Measurements from ENCODE around the gene NPFFR2.
"Not testable (repeated sequence)": the region's sequence is repeated elsewhere in the genome, so short reads cannot be mapped to it uniquely, and the experiment has no call there.

Gene NPFFR2

GRCh38 chr4:72031868-72032608 lies at the start of gene NPFFR2:
NPFFR2 (plus strand) TSS chr4:72032000; CDS start chr4:72128592, 96,592 bp downstream.
- DNase-seq: no peak

- no peak for DNase-seq
These were observed 39.1 kb upstream of the NPFFR2 start for GRCh38 chr4:71992571-71993312.

DNA sequence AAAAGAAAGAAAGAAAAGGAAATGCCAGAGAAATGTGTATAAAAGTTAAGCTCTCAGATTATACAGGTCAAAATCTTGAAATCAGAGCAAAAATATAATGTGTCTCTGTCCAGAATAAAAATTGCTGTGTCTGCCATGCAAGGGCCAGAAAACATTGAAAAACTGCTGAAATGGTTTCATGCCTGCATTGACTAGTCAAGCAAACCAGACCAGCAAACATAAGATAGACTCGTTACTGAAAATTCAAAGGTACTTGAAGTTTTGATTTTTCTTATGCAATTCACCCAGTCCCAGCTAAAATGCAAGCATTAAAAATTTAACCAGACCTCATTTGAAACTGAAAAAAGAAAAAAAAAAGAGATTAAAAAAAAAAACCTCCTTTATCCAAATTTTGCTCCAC lies 37.2 kb upstream of the NPFFR2 start:
- no peak for DNase-seq

- DNase-seq: no peak
These were observed 36.5 kb upstream of the NPFFR2 start for GRCh38 chr4:71995297-71995696.

DNA sequence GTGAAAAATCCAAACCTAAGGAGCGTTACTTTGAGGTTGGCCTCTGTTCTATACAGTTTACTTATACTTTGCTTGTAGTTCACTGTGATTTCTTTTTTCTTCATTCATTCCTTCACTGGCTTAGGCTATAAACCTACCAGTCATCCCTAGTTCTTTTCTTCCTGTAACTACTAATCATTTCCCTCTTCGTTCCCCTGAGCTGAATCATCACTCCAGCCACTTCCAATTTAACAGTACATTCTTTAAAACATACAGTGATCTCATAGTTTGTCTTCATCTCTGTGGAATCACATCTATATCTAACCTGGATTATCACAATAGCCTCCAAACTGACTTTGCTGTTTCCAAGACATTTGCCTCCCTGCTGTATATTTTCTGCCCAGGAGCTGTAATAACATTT lies 25.2 kb upstream of the NPFFR2 start:
- DNase-seq: no peak

- DNase-seq: no peak
These were observed 19.9 kb upstream of the NPFFR2 start for GRCh38 chr4:72011906-72012305.

DNA sequence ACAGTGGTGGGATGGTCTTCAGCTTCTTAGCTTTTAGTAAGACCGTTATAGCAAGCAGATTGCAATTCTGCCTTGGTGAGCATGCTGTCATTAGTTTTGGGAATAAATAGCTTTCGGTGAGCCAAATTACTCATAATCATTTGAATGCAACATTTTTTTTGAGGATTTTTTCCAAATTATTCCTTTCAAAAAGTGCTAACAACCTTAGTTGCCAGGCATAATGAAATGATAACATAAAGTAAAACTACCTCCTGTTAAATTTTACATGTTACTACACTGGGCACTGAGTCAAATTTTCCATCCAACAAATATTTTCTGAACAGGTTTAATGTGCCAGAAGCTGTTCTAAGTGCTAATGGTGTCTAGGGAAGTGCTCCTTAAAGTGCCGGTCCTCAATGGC lies 15.8 kb upstream of the NPFFR2 start:
- no peak for DNase-seq

DNA sequence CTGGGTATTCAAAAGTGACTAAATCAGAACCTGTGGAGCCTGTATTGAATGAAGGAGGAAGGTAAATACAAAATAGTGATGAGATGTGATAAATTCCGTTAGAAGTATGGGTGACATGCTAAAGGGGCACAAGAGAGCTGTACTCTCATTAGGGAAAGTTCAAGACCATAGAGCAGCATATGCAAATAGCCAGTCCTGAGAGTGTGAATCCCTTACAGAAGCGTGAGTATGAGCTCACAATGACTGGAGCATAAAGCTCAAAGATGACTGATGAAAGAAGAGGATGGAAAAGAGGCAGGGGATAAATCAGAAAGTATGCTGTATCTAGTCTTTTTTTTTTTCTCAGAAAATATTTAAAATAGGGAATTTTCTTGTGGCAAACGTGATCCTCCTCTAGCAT lies 12.1 kb upstream of the NPFFR2 start:
- DNase-seq: no peak

DNA sequence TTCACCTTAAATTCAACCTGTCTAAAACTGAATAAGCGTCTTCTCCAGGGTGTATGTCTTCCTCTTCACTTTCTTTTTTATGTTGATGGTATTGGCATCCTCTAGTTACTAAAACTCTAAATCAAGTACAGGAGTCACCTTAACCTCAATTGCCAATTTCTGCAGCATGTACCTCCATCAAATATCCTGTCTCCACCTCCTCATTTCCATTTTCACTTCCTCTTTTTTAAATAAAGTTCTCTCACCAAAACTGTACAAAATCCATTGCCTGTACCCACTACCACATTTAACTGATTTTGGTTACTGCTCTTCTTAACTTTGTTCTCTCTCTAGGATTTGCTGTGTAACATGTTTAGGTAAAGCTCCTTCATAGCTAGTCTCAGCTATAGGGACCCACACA lies 9.2 kb upstream of the NPFFR2 start:
- DNase-seq: no peak

DNA sequence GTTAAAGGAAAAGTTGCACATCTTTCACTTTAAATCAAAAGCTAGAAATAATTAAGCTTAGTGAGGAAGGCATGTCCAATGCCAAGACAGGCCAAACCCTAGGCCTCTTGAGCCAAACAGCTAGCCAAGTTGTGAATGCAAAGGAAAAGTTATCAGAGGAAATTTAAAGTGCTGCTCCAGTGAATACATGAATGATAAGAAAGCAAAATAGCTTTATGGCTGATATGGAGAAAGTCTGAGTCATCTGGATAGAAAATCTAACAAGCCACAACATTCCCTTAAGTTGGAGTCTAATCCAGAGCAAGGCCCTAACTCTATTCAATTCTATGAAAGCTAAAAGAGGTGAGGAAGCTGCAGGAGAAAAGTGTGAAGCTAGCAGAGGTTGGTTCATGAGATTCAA lies 23.8 kb downstream of the NPFFR2 start:
- DNase-seq: no peak

DNA sequence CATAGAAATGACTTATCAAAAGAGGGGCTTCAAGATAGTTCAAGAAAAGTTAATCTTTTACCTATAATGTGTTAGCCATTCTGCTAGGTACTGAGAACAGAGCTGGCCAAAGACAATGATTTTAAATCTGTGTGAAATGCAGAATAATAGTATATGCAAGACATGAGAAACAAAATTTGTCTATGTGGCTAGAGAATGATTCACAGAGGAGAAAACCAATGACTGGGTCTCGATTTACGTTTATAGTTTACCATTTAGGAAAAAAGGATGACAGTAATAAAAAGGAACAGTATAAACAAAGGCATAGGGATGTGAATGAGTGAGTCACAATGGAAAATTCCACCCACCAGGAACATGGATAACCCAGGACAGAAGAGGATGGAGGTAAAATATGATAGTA lies 31.9 kb downstream of the NPFFR2 start:
- no peak for DNase-seq

GRCh38 chr4:72067051-72067450 lies 35.3 kb downstream of the NPFFR2 start:
- no peak for DNase-seq

GRCh38 chr4:72073816-72074215 lies 42.0 kb downstream of the NPFFR2 start:
- no peak for DNase-seq

DNA sequence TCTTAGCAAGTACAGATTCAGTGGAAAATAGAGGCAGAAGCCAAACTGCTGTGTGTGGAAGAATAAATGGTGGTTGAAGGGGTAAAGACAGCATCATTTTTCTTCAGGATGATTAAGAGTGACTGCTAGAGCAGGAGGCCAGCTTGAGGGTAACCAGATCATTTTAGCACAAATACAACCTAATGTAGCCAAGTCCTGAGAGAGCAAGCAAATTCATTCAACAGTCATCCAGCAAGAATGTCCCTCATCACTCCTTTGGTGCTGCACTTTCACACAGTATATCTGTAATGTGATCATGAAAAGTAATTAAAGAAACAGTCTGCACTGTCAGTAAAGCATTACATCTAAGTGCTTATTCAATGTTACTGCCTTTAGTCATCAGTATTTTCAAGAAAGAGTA lies 44.8 kb downstream of the NPFFR2 start:
- no peak for DNase-seq

- no peak for DNase-seq
These were observed 45.5 kb downstream of the NPFFR2 start for GRCh38 chr4:72077346-72077745.

- no peak for DNase-seq
These were observed 52.8 kb downstream of the NPFFR2 start for GRCh38 chr4:72084587-72085011.

DNA sequence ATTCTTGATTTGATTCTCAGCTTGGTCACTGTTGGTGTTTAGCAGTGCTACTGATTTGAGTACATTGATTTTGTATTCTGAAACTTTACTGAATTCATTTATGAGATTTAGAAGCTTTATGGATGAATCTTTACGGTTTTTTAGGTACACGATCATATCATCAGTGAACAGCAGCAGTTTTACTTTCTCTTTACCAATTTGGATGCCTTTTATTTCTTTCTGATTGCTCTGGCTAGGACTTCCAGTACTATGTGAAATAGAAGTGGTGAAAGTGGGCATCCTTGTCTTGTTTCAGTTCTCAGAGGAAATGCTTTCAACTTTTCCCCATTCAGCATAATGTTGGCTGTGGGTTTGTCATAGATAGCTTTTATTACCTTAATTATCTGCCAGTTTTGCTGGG lies 58.8 kb downstream of the NPFFR2 start:
- not testable (repeated sequence) for DNase-seq

DNA sequence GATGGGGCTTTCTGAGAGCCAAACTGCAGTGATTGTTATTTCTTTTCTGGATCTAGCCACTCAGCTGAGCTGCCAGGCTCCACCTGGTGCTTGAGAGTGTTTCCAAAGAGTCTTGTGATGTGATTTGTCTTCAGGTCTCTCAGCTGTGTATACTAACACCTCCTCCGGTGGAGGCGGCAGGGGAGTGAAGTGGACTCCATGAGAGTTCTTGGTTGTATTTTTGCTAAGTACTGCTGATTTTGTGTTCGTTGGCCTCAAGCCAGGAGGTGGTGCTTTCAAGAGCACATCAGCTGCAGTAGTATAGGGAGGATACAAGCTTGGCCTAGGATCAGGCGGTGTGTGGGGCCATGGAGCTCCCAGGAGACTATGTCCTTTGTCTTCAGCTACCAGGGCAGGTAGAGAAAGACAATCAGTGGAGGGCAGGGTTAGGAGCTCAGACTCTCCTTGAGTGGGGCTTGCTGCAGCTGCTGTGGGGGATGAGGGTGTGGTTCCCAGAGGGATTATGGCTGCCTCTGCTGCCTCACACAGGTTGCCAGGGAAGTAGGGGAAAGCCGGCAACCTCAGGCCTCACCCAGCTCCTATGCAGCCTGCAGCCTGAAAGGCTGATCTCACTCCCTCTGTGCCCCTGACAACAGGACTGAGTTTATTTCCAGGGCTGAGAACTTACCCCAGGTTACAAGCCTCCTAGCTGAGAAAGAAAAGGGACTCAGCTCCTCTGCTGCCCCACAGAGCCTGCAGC lies 62.4 kb downstream of the NPFFR2 start:
- no peak for DNase-seq

- DNase-seq: no peak
These were observed 75.7 kb downstream of the NPFFR2 start for GRCh38 chr4:72107456-72107855.

DNA sequence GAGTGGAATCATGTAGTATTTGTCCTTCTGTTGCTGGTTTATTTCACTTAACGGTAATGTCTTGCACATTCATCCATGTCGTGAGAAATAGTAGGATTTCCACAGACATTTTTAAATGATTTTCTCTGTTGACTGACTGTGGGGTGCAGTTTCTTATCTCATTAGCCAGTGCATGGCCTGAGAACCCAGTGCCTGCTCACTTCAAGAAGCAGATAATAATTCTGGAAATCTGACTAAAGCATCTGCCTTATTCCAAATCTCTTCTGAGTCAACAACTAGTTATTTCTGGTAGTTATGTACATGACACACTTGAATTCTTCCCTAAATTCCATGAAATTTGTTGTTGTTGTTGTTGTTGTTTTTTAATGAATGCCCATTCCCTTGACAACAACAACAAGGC lies 77.6 kb downstream of the NPFFR2 start:
- DNase-seq: no peak

GRCh38 chr4:72109959-72110497 lies 78.2 kb downstream of the NPFFR2 start:
- DNase-seq: no peak

DNA sequence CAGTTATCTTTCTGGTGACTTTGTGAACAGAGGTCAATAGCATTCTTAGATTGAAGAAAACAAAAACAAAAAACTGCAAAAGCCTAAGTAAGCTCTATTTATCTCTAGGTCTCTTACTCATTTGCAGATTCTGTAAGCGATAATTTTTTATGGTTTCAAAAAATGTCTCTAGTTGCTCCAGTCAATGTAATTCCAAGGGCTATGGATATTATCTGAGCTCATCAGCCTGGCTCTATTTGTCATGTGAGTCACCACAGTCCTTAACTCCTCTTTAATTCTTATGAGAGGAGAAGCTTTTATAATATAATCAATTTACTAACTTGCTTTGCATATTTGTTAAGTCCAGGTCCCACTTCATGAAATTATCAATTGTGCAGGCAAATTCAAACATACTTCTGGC lies 79.1 kb downstream of the NPFFR2 start:
- no peak for DNase-seq

- DNase-seq: no peak
These were observed 80.1 kb downstream of the NPFFR2 start for GRCh38 chr4:72111863-72112262.
